GM23338 (cell line): ENCODE measurements around the gene LASP1NB.
"Not testable (repeated sequence)": the region's sequence is repeated elsewhere in the genome, so short reads cannot be mapped to it uniquely, and the experiment has no call there.

Experiments
- ATAC-seq: fragments of 200-7000 bp; cut with Tn5 transposase; 3 replicates; pipeline ENCODE4 v1.9.1; 2020
- DNase-seq: peaks from one replicate; pipeline ENCODE4 v3.0.0-alpha.2; 2015; ENCODE audit warnings: low spot score
- H2AFZ ChIP-seq: fragments of 200-600 bp; sonication (generic); 2 replicates; pipeline ENCODE4 v1.8.0; 2016; ENCODE audit warnings: antibody characterized with exemption, mild to moderate bottlenecking, moderate library complexity
- H3F3A ChIP-seq: fragments of 200-600 bp; sonication (generic); replicated peaks from 2 replicates; pipeline ENCODE4 v1.8.0; 2017; ENCODE audit warnings: antibody characterized with exemption, mixed run types, low read depth
- H3K27ac ChIP-seq: fragments of 200-600 bp; sonication (generic); 2 replicates; pipeline ENCODE4 v1.6.1; 2016; ENCODE audit warnings: low read depth
- H3K27me3 ChIP-seq: fragments of 200-600 bp; sonication (generic); 2 replicates; pipeline ENCODE4 v1.8.0; 2016; ENCODE audit warnings: mild to moderate bottlenecking, mixed run types, moderate library complexity; ENCODE audit not compliant: insufficient read depth
- H3K36me3 ChIP-seq: fragments of 200-600 bp; sonication (generic); 2 replicates; pipeline ENCODE4 v1.8.0; 2016; ENCODE audit warnings: mild to moderate bottlenecking; ENCODE audit not compliant: insufficient read depth
- H3K4me1 ChIP-seq: fragments of 200-600 bp; sonication (generic); 2 replicates; pipeline ENCODE4 v1.8.0; 2016; ENCODE audit warnings: mild to moderate bottlenecking, moderate library complexity; ENCODE audit not compliant: insufficient read depth
- H3K4me2 ChIP-seq: fragments of 200-600 bp; sonication (generic); 2 replicates; pipeline ENCODE4 v1.7.1; 2017; ENCODE audit warnings: mixed run types
- H3K4me3 ChIP-seq: fragments of 200-600 bp; sonication (generic); 2 replicates; pipeline ENCODE4 v1.6.1; 2016; ENCODE audit warnings: mixed run types
- H3K79me2 ChIP-seq: fragments of 200-600 bp; sonication (generic); replicated peaks from 2 replicates; pipeline ENCODE4 v1.8.0; 2017; ENCODE audit warnings: mild to moderate bottlenecking; ENCODE audit not compliant: insufficient read depth
- H3K9me2 ChIP-seq: fragments of 200-600 bp; sonication (generic); 2 replicates; pipeline ENCODE4 v1.8.0; 2017; ENCODE audit not compliant: insufficient read depth
- H4K20me1 ChIP-seq: fragments of 200-600 bp; sonication (generic); replicated peaks from 2 replicates; pipeline ENCODE4 v1.8.0; 2017; ENCODE audit warnings: mild to moderate bottlenecking; ENCODE audit not compliant: insufficient read depth
- H3K27ac Mint-ChIP-seq: 2 replicates; pipeline ENCODE4 v1.8.0; 2020; ENCODE audit warnings: inconsistent platforms, mild to moderate bottlenecking, moderate library complexity, mixed read lengths
- H3K27me3 Mint-ChIP-seq: 3 replicates; pipeline ENCODE4 v1.8.0; 2022; ENCODE audit warnings: low read depth, mild to moderate bottlenecking, moderate library complexity, mixed read lengths, inconsistent platforms; ENCODE audit not compliant: insufficient read depth, poor library complexity
- H3K36me3 Mint-ChIP-seq: 3 replicates; pipeline ENCODE4 v1.8.0; 2021; ENCODE audit warnings: low read depth, mild to moderate bottlenecking, inconsistent platforms, moderate library complexity, mixed read lengths
- H3K4me1 Mint-ChIP-seq: 3 replicates; pipeline ENCODE4 v1.8.0; 2020; ENCODE audit warnings: mild to moderate bottlenecking, inconsistent platforms, mixed read lengths
- H3K4me3 Mint-ChIP-seq: 3 replicates; pipeline ENCODE4 v1.8.0; 2021; ENCODE audit warnings: moderate library complexity, mild to moderate bottlenecking, inconsistent platforms, mixed read lengths
- H3K9me3 Mint-ChIP-seq: 3 replicates; pipeline ENCODE4 v1.8.0; 2020; ENCODE audit warnings: moderate library complexity, mild to moderate bottlenecking, inconsistent platforms, mixed read lengths
- JUNB ChIP-seq: IDR thresholded peaks from one replicate; pipeline ENCODE4 v1.6.1; 2016; ENCODE audit warnings: antibody characterized with exemption; ENCODE audit not compliant: unreplicated experiment
- TF ChIP-seq, protein P1 (sequence below): IDR thresholded peaks from one replicate; pipeline ENCODE4 v1.6.1; 2018; ENCODE audit warnings: antibody characterized with exemption; ENCODE audit not compliant: unreplicated experiment
- TF ChIP-seq, protein P2 (sequence below), 2 experiments: fragments of 200-600 bp in 1 of 2; sonication (generic) in 1 of 2; conservative IDR thresholded peaks; 2 replicates each; pipeline versions ENCODE4 v1.5.1 to v1.6.1; 2016 to 2017; ENCODE audit warnings: antibody characterized with exemption in 2 of 2, low read depth in 2 of 2, mild to moderate bottlenecking in 2 of 2, moderate library complexity in 1 of 2

LASP1NB gene

DNA sequence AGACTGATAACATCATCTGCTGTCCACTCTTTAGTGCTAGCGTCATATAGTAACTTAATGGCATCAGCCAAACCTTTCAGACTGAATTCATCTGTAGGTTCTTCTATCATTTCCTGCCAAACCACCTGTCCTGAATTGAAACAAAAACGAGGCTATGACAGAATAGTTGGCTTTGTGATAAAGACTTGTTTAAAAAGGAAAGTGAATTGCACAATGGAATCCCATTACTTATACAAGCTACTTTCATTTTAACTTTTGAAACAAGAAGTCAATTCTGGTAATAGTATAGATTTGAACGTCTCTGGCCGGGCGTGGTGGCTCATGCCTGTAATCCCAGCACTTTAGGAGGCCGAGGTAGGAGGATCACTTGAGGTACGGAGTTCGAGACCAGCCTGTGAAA is 18.2 kb downstream of the LASP1NB start (continued):
- TF ChIP-seq, protein P1, sequence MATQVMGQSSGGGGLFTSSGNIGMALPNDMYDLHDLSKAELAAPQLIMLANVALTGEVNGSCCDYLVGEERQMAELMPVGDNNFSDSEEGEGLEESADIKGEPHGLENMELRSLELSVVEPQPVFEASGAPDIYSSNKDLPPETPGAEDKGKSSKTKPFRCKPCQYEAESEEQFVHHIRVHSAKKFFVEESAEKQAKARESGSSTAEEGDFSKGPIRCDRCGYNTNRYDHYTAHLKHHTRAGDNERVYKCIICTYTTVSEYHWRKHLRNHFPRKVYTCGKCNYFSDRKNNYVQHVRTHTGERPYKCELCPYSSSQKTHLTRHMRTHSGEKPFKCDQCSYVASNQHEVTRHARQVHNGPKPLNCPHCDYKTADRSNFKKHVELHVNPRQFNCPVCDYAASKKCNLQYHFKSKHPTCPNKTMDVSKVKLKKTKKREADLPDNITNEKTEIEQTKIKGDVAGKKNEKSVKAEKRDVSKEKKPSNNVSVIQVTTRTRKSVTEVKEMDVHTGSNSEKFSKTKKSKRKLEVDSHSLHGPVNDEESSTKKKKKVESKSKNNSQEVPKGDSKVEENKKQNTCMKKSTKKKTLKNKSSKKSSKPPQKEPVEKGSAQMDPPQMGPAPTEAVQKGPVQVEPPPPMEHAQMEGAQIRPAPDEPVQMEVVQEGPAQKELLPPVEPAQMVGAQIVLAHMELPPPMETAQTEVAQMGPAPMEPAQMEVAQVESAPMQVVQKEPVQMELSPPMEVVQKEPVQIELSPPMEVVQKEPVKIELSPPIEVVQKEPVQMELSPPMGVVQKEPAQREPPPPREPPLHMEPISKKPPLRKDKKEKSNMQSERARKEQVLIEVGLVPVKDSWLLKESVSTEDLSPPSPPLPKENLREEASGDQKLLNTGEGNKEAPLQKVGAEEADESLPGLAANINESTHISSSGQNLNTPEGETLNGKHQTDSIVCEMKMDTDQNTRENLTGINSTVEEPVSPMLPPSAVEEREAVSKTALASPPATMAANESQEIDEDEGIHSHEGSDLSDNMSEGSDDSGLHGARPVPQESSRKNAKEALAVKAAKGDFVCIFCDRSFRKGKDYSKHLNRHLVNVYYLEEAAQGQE, result no peak

DNA sequence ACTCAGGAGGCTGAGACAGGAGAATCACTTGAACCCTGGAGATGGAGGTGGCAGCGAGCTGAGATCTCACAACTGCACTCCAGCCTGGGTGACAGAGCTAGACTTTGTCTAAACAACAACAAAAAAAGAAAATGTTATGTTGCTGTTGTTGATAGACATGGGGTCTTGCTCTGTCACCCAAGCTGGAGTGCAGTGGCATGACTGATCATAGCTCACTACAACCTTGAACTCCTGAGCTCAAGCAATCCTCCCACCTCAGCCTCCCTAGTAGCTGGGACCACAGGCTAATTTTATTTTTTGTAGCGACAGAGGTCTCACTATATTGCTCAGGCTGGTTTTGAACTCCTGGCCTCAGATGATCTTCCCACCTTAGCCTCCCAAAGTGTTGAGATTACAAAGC is 21.8 kb downstream of the LASP1NB start:
- Mint-ChIP-seq H3K36me3 (no peaks in the 10 kb centered on the region), H3K27ac (no peak overlapping the region), H3K4me1 (no peaks in the 10 kb centered on the region), H3K27me3 (peaks cover 5% of the 10 kb centered on the region), H3K9me3 (no peaks in the 10 kb centered on the region; the same call in 2 of the 3 replicates), H3K4me3 (no peak overlapping the region)
- no peak for DNase-seq
- no peak overlapping the region for H3K4me3 ChIP-seq
- H2AFZ ChIP-seq, result no peak overlapping the region
- ATAC-seq, result no peak
- no peak overlapping the region for H3K4me2 ChIP-seq
- no peaks in the 10 kb centered on the region for H3K4me1 ChIP-seq
- H3K79me2 ChIP-seq, result no peaks in the 10 kb centered on the region
- no peak for TF ChIP-seq JUNB
- no peaks in the 10 kb centered on the region for H3K9me2 ChIP-seq
- no peak overlapping the region for H3K27ac ChIP-seq
- no peaks in the 10 kb centered on the region for H4K20me1 ChIP-seq
- no peaks in the 10 kb centered on the region for H3F3A ChIP-seq
- no peaks in the 10 kb centered on the region for H3K27me3 ChIP-seq
- no peaks in the 10 kb centered on the region for H3K36me3 ChIP-seq

DNA sequence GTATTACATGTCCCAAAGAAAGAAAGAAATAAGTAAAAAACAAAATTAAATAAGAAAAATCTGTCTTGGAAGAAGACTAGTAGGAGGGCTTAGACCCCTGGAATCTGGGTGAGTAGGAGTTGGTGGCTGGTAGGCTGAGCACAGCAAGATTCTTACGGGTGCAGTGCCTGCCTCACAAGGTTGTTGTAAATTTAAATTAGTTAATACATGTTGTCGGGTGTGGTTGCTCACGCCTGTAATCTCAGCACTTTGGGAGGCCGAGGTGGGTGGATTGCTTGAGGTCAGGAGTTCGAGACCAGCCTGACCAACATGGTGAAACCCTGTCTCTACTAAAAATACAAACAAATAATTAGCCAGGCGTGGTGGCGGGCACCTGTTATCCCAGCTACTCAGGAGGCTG is 28.4 kb downstream of the LASP1NB start:
- H3K4me3 ChIP-seq, DNase-seq, H3K79me2 ChIP-seq, H3K9me2 ChIP-seq, H3K4me1 ChIP-seq, H3K27ac ChIP-seq, H3K36me3 ChIP-seq, H3F3A ChIP-seq, H3K27me3 Mint-ChIP-seq, H4K20me1 ChIP-seq, H3K4me3 Mint-ChIP-seq, H3K36me3 Mint-ChIP-seq, H3K9me3 Mint-ChIP-seq, H3K27ac Mint-ChIP-seq, H3K4me2 ChIP-seq, H3K4me1 Mint-ChIP-seq, ATAC-seq, H2AFZ ChIP-seq, H3K27me3 ChIP-seq: not testable (repeated sequence)

DNA sequence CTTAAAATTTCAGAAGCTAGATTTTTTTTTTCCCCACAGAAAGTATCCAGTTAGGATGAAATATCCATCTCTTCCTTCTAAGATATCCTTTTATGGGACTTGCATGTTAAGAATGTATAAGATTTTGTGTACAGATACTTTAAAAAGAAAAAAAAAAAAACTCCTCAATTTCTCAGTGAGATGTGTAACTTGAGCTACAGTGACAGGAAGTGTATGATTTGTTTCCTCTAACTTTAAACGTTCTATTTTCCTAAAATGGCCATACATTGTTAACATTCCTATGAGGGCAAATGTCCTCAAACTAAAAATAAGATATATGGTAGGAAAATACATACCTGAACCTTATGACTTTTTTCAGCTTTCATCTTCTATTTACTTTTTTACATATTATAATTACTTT is 32.9 kb downstream of the LASP1NB start:
- ATAC-seq (no peak), DNase-seq (no peak)
- Mint-ChIP-seq H3K36me3 (no peaks in the 10 kb centered on the region), H3K27ac (no peak overlapping the region), H3K9me3 (no peaks in the 10 kb centered on the region), H3K4me3 (no peak overlapping the region), H3K27me3 (peaks cover 1% of the 10 kb centered on the region), H3K4me1 (no peaks in the 10 kb centered on the region)
- H3K79me2 ChIP-seq, result no peaks in the 10 kb centered on the region
- no peak overlapping the region for H3K27ac ChIP-seq
- H3K4me1 ChIP-seq, result no peaks in the 10 kb centered on the region
- no peak overlapping the region for H2AFZ ChIP-seq
- H3K9me2 ChIP-seq, result no peaks in the 10 kb centered on the region
- H3K4me3 ChIP-seq, result no peak overlapping the region
- H3K36me3 ChIP-seq, result no peaks in the 10 kb centered on the region
- no peak overlapping the region for H3K4me2 ChIP-seq
- H4K20me1 ChIP-seq, result no peaks in the 10 kb centered on the region
- no peaks in the 10 kb centered on the region for H3F3A ChIP-seq
- no peaks in the 10 kb centered on the region for H3K27me3 ChIP-seq
- TF ChIP-seq, protein P2, sequence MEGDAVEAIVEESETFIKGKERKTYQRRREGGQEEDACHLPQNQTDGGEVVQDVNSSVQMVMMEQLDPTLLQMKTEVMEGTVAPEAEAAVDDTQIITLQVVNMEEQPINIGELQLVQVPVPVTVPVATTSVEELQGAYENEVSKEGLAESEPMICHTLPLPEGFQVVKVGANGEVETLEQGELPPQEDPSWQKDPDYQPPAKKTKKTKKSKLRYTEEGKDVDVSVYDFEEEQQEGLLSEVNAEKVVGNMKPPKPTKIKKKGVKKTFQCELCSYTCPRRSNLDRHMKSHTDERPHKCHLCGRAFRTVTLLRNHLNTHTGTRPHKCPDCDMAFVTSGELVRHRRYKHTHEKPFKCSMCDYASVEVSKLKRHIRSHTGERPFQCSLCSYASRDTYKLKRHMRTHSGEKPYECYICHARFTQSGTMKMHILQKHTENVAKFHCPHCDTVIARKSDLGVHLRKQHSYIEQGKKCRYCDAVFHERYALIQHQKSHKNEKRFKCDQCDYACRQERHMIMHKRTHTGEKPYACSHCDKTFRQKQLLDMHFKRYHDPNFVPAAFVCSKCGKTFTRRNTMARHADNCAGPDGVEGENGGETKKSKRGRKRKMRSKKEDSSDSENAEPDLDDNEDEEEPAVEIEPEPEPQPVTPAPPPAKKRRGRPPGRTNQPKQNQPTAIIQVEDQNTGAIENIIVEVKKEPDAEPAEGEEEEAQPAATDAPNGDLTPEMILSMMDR (conservative IDR thresholded peaks at IDR 0.05; ENCODE audit: low read depth in 2 of 2), result no peak
- TF ChIP-seq, protein P1, result no peak
